GM12872 (cell line): ENCODE measurements around the gene SMC5.

ENCODE experiments used
- TF ChIP-seq, protein P1 (sequence below): IDR thresholded peaks from 3 replicates; pipeline ENCODE4 v1.5.1; 2011; ENCODE audit warnings: low read depth, mild to moderate bottlenecking, low read length, moderate library complexity; ENCODE audit not compliant: insufficient read depth

SMC5 gene

DNA sequence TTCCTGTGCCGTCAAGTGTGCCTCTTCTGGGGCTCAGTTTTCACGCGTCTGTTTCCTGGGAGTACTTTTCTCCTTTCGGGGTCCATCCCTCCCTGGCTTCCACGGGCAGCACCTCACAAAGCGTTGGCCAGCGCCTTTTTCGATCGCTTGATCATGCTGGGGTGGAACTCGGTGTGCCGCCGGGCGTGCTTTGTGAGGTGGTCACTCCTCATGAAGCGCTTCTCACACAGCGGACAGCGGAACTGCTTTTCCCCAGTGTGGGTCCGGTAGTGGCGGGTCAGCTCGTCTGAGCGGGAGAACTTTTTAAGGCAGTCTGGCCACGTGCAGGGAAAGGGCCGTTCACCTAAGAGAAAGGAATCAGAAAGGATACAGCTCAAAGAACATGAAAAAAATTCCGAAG is 128.9 kb downstream of the SMC5 start:
- TF ChIP-seq, protein P1, sequence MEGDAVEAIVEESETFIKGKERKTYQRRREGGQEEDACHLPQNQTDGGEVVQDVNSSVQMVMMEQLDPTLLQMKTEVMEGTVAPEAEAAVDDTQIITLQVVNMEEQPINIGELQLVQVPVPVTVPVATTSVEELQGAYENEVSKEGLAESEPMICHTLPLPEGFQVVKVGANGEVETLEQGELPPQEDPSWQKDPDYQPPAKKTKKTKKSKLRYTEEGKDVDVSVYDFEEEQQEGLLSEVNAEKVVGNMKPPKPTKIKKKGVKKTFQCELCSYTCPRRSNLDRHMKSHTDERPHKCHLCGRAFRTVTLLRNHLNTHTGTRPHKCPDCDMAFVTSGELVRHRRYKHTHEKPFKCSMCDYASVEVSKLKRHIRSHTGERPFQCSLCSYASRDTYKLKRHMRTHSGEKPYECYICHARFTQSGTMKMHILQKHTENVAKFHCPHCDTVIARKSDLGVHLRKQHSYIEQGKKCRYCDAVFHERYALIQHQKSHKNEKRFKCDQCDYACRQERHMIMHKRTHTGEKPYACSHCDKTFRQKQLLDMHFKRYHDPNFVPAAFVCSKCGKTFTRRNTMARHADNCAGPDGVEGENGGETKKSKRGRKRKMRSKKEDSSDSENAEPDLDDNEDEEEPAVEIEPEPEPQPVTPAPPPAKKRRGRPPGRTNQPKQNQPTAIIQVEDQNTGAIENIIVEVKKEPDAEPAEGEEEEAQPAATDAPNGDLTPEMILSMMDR = no peak

DNA sequence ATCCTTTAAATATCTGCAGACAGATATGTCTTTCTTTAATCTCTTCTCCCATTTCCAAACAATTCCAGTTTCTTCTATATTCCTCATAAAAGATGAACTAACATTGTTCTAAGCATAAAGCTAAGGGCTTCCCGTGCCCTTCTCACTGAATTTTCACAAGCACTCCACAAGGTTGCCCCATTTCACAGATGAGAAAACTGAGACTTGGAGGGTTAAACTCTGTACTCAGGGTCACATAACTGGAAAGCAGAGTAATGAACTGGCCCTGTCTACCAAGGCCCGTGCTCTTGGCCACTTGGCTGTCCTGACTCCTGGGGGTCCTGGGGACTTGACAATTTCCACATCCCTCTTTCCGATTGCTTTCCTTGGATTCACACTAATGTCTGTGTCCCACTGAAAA is 130.4 kb downstream of the SMC5 start:
- TF ChIP-seq, protein P1 = no peak

DNA sequence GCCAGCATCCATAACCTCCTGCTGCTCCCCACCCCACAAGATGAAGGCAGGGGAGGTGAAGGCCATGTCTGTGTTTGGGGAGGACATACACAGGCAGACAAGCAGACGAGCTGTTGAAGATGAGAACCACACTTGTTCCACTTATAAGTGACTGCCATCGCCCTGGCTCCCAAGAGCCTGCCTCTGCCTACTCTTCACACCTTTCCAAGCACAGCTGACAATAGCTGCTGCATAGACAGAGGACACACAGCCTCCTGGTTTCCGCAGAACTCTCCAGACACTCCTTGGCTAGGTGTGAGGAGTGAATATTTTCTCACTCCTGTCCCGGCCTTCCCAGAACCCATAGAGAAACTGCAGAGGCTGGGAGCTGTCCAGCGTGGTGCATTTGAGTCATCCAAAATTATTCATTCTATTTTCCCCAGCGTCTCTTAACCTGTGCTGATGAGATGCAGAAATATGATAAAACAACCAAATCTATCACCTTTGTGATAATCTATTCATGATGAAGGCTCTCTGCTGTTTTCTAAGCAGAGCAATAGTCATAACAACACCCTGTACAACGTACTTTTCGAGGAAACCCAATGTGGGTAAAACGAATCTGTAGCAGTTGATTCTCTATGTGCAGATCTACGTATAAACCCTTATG is 131.0 kb downstream of the SMC5 start:
- TF ChIP-seq, protein P1 = no peak

DNA sequence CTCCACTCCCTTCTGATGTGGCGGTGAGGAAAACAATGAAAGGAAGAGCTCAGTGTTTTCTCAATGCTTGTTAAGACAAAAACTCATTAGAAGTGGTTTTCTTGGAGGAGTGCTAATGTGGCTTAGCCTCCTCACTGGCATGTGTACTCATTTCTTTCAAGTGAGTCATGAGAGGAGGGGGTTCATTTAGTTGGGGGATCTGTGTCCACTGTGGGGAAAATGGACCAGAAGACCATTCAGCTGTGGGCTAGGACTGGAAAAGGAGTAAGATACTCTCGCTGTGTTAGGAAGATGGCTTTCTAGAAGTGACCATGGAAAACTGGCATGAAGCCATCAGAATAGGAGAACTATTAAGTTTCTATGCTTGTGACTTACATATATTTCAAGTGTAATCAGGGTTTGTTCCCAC is 132.2 kb downstream of the SMC5 start:
- TF ChIP-seq, protein P1 = no peak

DNA sequence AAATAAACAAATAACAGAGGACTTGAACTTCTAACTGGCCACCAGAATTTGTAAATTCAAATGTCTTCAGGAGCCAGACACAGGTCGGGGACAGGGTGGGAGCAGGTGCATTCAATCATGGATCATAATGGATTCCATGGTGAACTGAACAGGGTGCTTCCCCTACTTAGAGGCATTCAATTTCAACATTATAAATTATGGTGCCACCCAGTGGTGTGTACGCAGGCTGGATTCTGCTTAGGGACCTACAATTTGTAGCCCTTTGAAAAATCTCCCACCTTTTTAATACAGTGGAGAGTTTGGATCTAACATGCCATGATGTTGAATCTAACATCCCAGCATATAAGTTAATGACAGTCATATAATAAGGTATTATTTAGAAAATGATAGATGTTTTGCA is 133.4 kb downstream of the SMC5 start:
- TF ChIP-seq, protein P1 = peak; percentile 41; the same call in 2 of the 3 replicates

DNA sequence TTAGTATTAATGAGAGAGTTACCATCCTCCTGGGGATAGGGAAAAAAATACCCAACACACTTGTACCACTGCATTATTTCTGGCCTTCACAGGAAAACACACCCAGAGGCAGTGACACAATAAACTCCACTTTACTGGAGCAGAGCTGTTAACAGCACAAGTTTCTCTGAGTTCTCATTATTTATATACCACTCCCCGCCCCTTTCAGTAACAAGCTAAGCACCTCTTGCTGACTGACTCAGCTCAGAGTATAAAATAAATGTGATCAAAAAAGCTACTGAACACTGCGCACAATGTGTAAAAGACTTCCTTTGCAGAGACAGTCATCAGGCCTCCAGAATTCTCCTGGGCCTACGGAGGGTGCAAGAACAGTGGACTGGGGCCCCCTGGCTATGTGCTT is 134.1 kb downstream of the SMC5 start:
- TF ChIP-seq, protein P1 = no peak

DNA sequence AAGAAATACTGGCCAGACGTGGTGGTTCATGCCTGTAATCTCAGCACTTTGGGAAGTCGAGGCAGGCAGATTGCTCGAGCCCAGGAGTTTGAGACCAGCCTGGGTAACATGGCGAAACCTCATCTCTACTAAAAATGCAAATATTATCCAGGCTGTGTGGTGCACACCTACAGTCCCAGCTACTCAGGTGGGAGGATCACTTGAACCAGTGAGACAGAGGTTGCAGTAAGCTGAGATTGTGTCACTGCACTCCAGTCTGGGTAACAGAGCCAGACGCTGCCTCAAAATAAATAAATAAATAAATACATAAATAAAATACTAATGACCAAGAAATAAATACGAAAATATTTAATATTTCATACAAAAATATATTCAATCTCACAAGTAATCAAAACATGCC is 136.9 kb downstream of the SMC5 start:
- TF ChIP-seq, protein P1 = no peak
